HG02943 (cell line): ENCODE measurements around the gene PPDPF.

Experiments used
- ATAC-seq: cut with Tn5 transposase; IDR thresholded peaks from one replicate; pipeline ENCODE4 v1.9.1; 2021; ENCODE audit warnings: mild to moderate bottlenecking, low read depth, moderate library complexity; ENCODE audit not compliant: unreplicated experiment

The PPDPF gene

GRCh38 chr20:63487116-63487764, 33.3 kb upstream of the PPDPF start:
- no peak for ATAC-seq

- ATAC-seq: no peak
Measured at GRCh38 chr20:63487781-63488241, 32.8 kb upstream of the PPDPF start.

GRCh38 chr20:63488315-63489251, 32.0 kb upstream of the PPDPF start:
- no peak for ATAC-seq

- ATAC-seq: no peak
Measured at GRCh38 chr20:63490416-63490815, 30.1 kb upstream of the PPDPF start.

GRCh38 chr20:63491078-63491477, 29.5 kb upstream of the PPDPF start:
- ATAC-seq: no peak

- ATAC-seq: no peak
Measured at GRCh38 chr20:63491635-63492230, 28.8 kb upstream of the PPDPF start.

- ATAC-seq: no peak
Measured at GRCh38 chr20:63492518-63492917, 28.0 kb upstream of the PPDPF start.

GRCh38 chr20:63492982-63493381, 27.6 kb upstream of the PPDPF start:
- no peak for ATAC-seq

- no peak for ATAC-seq
Measured at GRCh38 chr20:63493563-63494020, 27.0 kb upstream of the PPDPF start.

- no peak for ATAC-seq
Measured at GRCh38 chr20:63494084-63494419, 26.5 kb upstream of the PPDPF start.

- ATAC-seq: no peak
Measured at GRCh38 chr20:63494420-63495166, 26.0 kb upstream of the PPDPF start.

GRCh38 chr20:63495167-63495720, 25.3 kb upstream of the PPDPF start:
- ATAC-seq: no peak

- ATAC-seq: no peak
Measured at GRCh38 chr20:63495741-63496595, 24.6 kb upstream of the PPDPF start.

GRCh38 chr20:63496596-63497120, 23.9 kb upstream of the PPDPF start:
- ATAC-seq: no peak

GRCh38 chr20:63497138-63497945, 23.2 kb upstream of the PPDPF start:
- no peak for ATAC-seq

- ATAC-seq: no peak
Measured at GRCh38 chr20:63497946-63498935, 22.3 kb upstream of the PPDPF start.

GRCh38 chr20:63498960-63499337, 21.6 kb upstream of the PPDPF start, which contains the start of gene EEF1A2:
TSS of gene EEF1A2 (minus strand) at chr20:63499083. CDS start at chr20:63497763, 1,320 bp downstream.
- ATAC-seq: no peak
